H1 (cell line): ENCODE data around the gene PCDHB6. TPM values are rescaled to one million over a fixed set of nuclear protein-coding genes. Genes with fewer than 3 reads are reported as not detected.

Experiments
- BACH1 ChIP-seq: IDR thresholded peaks from 2 replicates; pipeline ENCODE4 v1.6.1; 2012; ENCODE audit warnings: low read length, improper control_type of control experiment
- polyA plus RNA-seq, 7 experiments: library from polyadenylated mRNA; depleted of rRNA in 3 of 7; stranded (reverse) in 5 of 7; unstranded in 2 of 7; fragments of >200 nt in 5 of 7; fragments of 200-250 nt in 2 of 7; gene quantifications; 1 replicate in 5 of 7; 2 replicates in 1 of 7; 4 replicates in 1 of 7; pipeline versions ENCODE4 v1.2.1 to v1.2.3, GENCODE V29; 2011 to 2013; ENCODE audit warnings: missing spikeins in 2 of 7, mixed read lengths in 2 of 7
- total RNA-seq: library from RNA; stranded (reverse); fragmentation: NEBNext Ultra II Directional; extraction: Animal tissue kit (Norgen Biotek cat#: 25700); gene quantifications from 2 replicates; pipeline ENCODE4 v1.2.1, GENCODE V29; 2021

The PCDHB6 gene
- total and polyA plus RNA-seq, 2 of the 8 experiments (the other 6 are each of a cell fraction or from before 2014, with no cell fraction given): 0.28 to 0.29 TPM

GRCh38 chr5:141135030-141135717 lies 14.7 kb upstream of the PCDHB6 start, which contains the start of gene PCDHB5 (continued):
- 0 out of 2 replicates have a peak, but pooled peaks have one; percentile 33 for TF ChIP-seq BACH1
